ENCODE data around the gene IPO5. TPM values are rescaled to one million over a fixed set of nuclear protein-coding genes. Genes with fewer than 3 reads are reported as not detected.

IPO5 gene
- polyA plus RNA-seq, 1 of the 3 experiments (the other 2 are of a cell fraction), result 77.1 TPM

DNA sequence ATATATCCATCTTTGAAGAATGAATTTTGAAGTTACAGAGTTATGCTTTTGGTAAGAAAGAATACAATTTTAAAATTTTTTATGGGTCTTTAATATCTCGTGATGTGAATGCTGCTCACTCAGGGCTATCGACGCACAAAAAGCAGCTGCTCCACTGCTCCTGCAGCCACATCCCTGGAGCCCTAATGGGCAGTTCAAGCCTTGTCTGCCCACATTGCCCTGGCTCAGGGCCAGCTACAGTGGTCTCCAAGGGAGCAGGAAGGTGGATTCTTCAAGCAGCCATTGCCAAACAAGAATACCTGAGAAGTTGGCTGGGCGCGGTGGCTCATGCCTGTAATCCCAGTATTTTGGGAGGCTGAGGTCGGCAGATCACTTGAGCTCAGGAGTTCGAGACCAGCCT lies 85.8 kb downstream of the IPO5 start:
- H2AFZ ChIP-seq (ENCODE audit: low read depth), result no peak overlapping the region
- POLR2A ChIA-PET, result no interaction called here
- no peaks in the 10 kb centered on the region for H3K9me2 ChIP-seq
- no peak overlapping the region for H3K4me3 ChIP-seq (ENCODE audit: low read depth in 2 of 2, low read length in 1 of 2)
- 93% methylated on average over 7 of the region's 7 CpGs for WGBS (ENCODE audit: low lambda C conversion rate)
- no peaks in the 10 kb centered on the region for H3F3A ChIP-seq (replicated peaks; ENCODE audit: insufficient read depth)
- no peak overlapping the region for H3K4me2 ChIP-seq
- H4K20me1 ChIP-seq (ENCODE audit: insufficient read depth), result no peaks in the 10 kb centered on the region
- H3K79me2 ChIP-seq (ENCODE audit: insufficient read depth), result no peaks in the 10 kb centered on the region
- H3K4me1 ChIP-seq (ENCODE audit: control insufficient read depth in 1 of 2, insufficient read depth in 2 of 2, low read depth in 1 of 2, low read length in 1 of 2), result no peaks in the 10 kb centered on the region
- CTCF ChIA-PET, result interaction anchor here (0.7 to 1.0 kb wide), 2 partner anchors 15 to 495 kb away, joined by 3 read pairs; no protein-coding TSS in a partner anchor
- H3K27ac ChIP-seq (ENCODE audit: low read depth in 2 of 2, low read length in 1 of 2), result no peak overlapping the region
- H3K9ac ChIP-seq, result no peak overlapping the region
- no peak for DNase-seq
- no peaks in the 10 kb centered on the region for H3K9me3 ChIP-seq
- no peaks in the 10 kb centered on the region for H3K36me3 ChIP-seq (replicated peaks in 1 of 2; ENCODE audit: control insufficient read depth in 1 of 2, insufficient read depth in 2 of 2, low read length in 1 of 2)
- H3K27me3 ChIP-seq (ENCODE audit: insufficient read depth), result no peaks in the 10 kb centered on the region
- TF ChIP-seq, protein P1, sequence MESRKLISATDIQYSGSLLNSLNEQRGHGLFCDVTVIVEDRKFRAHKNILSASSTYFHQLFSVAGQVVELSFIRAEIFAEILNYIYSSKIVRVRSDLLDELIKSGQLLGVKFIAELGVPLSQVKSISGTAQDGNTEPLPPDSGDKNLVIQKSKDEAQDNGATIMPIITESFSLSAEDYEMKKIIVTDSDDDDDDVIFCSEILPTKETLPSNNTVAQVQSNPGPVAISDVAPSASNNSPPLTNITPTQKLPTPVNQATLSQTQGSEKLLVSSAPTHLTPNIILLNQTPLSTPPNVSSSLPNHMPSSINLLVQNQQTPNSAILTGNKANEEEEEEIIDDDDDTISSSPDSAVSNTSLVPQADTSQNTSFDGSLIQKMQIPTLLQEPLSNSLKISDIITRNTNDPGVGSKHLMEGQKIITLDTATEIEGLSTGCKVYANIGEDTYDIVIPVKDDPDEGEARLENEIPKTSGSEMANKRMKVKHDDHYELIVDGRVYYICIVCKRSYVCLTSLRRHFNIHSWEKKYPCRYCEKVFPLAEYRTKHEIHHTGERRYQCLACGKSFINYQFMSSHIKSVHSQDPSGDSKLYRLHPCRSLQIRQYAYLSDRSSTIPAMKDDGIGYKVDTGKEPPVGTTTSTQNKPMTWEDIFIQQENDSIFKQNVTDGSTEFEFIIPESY (IDR thresholded peaks at IDR 0.05; ENCODE audit: borderline replicate concordance, low read depth), result no peak
- TF ChIP-seq, protein P2, sequence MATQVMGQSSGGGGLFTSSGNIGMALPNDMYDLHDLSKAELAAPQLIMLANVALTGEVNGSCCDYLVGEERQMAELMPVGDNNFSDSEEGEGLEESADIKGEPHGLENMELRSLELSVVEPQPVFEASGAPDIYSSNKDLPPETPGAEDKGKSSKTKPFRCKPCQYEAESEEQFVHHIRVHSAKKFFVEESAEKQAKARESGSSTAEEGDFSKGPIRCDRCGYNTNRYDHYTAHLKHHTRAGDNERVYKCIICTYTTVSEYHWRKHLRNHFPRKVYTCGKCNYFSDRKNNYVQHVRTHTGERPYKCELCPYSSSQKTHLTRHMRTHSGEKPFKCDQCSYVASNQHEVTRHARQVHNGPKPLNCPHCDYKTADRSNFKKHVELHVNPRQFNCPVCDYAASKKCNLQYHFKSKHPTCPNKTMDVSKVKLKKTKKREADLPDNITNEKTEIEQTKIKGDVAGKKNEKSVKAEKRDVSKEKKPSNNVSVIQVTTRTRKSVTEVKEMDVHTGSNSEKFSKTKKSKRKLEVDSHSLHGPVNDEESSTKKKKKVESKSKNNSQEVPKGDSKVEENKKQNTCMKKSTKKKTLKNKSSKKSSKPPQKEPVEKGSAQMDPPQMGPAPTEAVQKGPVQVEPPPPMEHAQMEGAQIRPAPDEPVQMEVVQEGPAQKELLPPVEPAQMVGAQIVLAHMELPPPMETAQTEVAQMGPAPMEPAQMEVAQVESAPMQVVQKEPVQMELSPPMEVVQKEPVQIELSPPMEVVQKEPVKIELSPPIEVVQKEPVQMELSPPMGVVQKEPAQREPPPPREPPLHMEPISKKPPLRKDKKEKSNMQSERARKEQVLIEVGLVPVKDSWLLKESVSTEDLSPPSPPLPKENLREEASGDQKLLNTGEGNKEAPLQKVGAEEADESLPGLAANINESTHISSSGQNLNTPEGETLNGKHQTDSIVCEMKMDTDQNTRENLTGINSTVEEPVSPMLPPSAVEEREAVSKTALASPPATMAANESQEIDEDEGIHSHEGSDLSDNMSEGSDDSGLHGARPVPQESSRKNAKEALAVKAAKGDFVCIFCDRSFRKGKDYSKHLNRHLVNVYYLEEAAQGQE (IDR thresholded peaks at IDR 0.05; ENCODE audit: low read depth, low read length), result no peak
- TF ChIP-seq FOXJ3 (CRISPR knock-in tag; IDR thresholded peaks at IDR 0.05), result no peak
- no peak for TF ChIP-seq YY1 (IDR thresholded peaks at IDR 0.05; ENCODE audit: low read depth)
- TF ChIP-seq POLR2AphosphoS5 (IDR thresholded peaks at IDR 0.05; ENCODE audit: low read depth, low read length), result no peak
- TF ChIP-seq MEF2A (IDR thresholded peaks at IDR 0.05; ENCODE audit: borderline replicate concordance, low read depth), result no peak
- no peak for TF ChIP-seq RFX5 (IDR thresholded peaks at IDR 0.05; ENCODE audit: low read length)
- TF ChIP-seq RXRA (IDR thresholded peaks at IDR 0.05; ENCODE audit: borderline replicate concordance, low read depth), result no peak
- no peak for TF ChIP-seq TCF12 (IDR thresholded peaks at IDR 0.05)
- no peak for TF ChIP-seq GATA2 (CRISPR knock-in tag; IDR thresholded peaks at IDR 0.05)
- no peak for TF ChIP-seq GABPA (IDR thresholded peaks at IDR 0.05; ENCODE audit: low read depth)
- TF ChIP-seq EZH2phosphoT487 (IDR thresholded peaks at IDR 0.05; ENCODE audit: borderline replicate concordance, low read depth), result no peak
- TF ChIP-seq, protein P3, sequence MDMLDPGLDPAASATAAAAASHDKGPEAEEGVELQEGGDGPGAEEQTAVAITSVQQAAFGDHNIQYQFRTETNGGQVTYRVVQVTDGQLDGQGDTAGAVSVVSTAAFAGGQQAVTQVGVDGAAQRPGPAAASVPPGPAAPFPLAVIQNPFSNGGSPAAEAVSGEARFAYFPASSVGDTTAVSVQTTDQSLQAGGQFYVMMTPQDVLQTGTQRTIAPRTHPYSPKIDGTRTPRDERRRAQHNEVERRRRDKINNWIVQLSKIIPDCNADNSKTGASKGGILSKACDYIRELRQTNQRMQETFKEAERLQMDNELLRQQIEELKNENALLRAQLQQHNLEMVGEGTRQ (IDR thresholded peaks at IDR 0.05; ENCODE audit: borderline replicate concordance, low read depth, low read length), result no peak
- no peak for TF ChIP-seq IRF3 (IDR thresholded peaks at IDR 0.05; ENCODE audit: low read depth, low read length)

All from SK-N-SH (cell line).